Measurements from ENCODE around the gene ZSCAN5B.
"Not testable (repeated sequence)": the region's sequence is repeated elsewhere in the genome, so short reads cannot be mapped to it uniquely, and the experiment has no call there.

ZSCAN5B gene, protein sequence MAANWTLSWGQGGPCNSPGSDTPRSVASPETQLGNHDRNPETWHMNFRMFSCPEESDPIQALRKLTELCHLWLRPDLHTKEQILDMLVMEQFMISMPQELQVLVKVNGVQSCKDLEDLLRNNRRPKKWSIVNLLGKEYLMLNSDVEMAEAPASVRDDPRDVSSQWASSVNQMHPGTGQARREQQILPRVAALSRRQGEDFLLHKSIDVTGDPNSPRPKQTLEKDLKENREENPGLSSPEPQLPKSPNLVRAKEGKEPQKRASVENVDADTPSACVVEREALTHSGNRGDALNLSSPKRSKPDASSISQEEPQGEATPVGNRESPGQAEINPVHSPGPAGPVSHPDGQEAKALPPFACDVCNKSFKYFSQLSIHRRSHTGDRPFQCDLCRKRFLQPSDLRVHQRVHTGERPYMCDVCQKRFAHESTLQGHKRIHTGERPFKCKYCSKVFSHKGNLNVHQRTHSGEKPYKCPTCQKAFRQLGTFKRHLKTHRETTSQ

DNA sequence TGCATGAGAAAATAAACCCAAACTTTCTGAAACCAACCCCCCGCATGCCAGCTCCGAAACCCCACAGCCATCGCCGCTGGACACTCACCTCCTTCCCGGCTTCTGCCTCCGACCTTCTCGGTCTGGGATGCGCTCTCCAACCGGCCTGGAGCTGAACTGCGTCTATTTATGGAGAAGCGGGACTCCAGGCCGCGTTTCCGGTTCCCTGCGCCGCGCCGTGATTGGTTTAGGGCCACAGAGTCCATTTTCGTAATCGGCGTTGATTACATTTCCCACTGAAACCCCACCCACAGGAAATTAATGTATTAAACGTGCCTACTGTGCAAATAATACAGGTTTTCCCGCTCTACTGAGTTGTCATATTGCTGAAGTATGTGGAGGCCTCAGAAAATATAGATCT, at the start of gene ZSCAN5B:
ZSCAN5B (minus strand) TSS at position 138 of the 400 bp plus-strand sequence. CDS start 4,731 bp downstream, outside the sequence.
- H3K27me3 Mint-ChIP-seq (ENCODE audit: low read depth); H3K36me3 Mint-ChIP-seq (ENCODE audit: low read depth); DNase-seq (ENCODE audit: low spot score); H3K4me1 Mint-ChIP-seq (ENCODE audit: low read depth); H3K27ac Mint-ChIP-seq; H3K4me3 Mint-ChIP-seq; H3K9me3 Mint-ChIP-seq: not testable (repeated sequence)

DNA sequence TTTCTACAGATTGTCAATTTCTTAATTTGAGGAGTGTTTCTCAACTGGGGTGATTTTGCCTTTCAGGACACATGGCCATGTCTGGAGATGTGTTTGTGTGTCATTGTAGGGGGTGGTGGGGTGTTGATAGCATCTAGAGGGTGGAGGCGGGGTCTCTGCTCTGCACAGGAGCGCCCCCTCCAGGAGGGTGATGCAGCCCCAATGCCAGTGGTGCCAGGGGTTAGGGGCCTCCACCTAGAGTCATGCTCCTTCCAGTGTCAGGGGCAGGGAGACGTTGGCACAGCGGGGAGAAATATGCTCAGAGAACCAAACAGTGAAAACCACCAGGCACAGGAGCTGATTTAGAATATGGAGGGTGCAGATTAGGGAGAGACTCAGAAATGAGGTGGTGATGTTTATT, 48.2 kb upstream of the ZSCAN5B start:
- H3K27ac Mint-ChIP-seq; DNase-seq (ENCODE audit: low spot score); H3K4me1 Mint-ChIP-seq (ENCODE audit: low read depth); H3K9me3 Mint-ChIP-seq; H3K36me3 Mint-ChIP-seq (ENCODE audit: low read depth); H3K4me3 Mint-ChIP-seq; H3K27me3 Mint-ChIP-seq (ENCODE audit: low read depth): not testable (repeated sequence)

DNA sequence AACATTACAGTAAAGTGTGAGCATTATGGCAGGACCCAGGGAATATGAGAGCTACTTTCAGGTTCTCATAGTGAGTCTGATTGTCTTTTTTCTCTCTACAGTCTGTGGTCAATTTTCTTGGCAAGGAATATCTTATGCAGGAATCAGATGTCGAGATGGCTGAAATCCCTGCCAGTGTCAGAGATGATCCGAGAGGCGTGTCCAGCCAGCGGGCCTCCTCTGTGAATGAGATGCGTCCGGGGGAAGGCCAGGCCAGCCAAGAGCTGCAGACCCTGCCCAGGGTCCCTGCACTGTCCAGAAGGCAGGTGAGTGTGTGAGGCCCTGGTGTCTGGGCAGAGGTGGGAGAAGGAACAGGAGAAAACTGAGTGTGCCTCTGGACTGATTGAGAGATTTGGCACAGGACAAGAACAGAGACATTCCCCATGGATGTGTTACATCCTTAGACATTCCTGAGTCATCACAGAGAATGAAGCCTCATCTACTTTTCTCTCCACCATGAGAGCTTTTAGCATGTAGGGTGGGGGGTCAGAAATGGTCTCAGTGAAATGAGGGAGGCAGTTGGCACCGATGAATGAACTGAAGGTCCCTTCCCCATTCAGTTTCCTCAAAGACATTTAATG, 47.6 kb upstream of the ZSCAN5B start:
- DNase-seq (ENCODE audit: low spot score): no peak
- no peaks in the 10 kb centered on the region for H3K36me3 Mint-ChIP-seq (ENCODE audit: low read depth)
- no peak overlapping the region for H3K4me3 Mint-ChIP-seq
- H3K27me3 Mint-ChIP-seq (ENCODE audit: low read depth): no peaks in the 10 kb centered on the region
- no peaks in the 10 kb centered on the region for H3K9me3 Mint-ChIP-seq
- H3K4me1 Mint-ChIP-seq (ENCODE audit: low read depth): no peaks in the 10 kb centered on the region
- H3K27ac Mint-ChIP-seq: no peak overlapping the region

DNA sequence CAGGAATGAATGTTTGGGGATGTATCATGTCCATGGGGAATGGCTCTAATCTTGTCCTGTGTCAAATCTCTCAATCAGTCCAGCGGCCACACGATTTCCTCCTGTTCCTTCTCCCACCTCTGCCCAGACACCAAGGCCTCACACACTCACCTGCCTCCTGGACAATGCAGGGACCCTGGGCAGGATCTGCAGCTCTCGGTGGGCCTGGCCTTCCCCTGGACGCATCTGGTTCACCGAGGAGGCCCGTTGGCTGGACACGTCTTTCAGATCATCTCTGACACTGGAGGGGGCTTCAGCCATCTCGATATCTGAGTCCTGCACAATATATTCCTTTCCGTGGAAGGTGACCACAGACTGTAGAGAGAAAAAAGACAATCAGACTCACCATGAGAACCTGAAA, 25.9 kb upstream of the ZSCAN5B start:
- H3K4me1 Mint-ChIP-seq (ENCODE audit: low read depth): no peaks in the 10 kb centered on the region
- H3K27me3 Mint-ChIP-seq (ENCODE audit: low read depth): peaks cover 7% of the 10 kb centered on the region
- H3K4me3 Mint-ChIP-seq: no peak overlapping the region
- H3K36me3 Mint-ChIP-seq (ENCODE audit: low read depth): no peaks in the 10 kb centered on the region
- no peak overlapping the region for H3K27ac Mint-ChIP-seq
- DNase-seq (ENCODE audit: low spot score): no peak
- H3K9me3 Mint-ChIP-seq: no peaks in the 10 kb centered on the region

DNA sequence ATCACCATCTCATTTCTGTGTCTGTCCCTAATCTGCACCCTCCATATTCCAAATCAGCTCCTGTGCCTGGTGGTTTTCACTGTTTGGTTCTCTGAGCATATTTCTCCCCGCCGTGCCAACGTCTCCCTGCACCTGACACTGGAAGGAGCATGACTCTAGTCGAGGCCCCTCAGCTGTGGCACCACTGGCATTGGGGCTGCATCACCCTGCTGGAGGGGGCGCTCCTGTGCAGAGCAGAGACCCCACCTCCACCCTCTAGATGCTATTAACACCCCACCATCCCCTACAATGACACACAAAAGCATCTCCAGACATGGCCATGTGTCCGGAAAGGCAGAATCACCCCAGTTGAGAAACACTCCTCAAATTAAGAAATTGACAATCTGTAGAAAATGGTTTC, 25.3 kb upstream of the ZSCAN5B start:
- H3K36me3 Mint-ChIP-seq (ENCODE audit: low read depth): no peaks in the 10 kb centered on the region
- H3K27ac Mint-ChIP-seq: no peak overlapping the region
- no peak for DNase-seq (ENCODE audit: low spot score)
- H3K9me3 Mint-ChIP-seq: no peaks in the 10 kb centered on the region
- H3K4me3 Mint-ChIP-seq: no peak overlapping the region
- peaks cover 9% of the 10 kb centered on the region for H3K27me3 Mint-ChIP-seq (ENCODE audit: low read depth)
- no peaks in the 10 kb centered on the region for H3K4me1 Mint-ChIP-seq (ENCODE audit: low read depth)

DNA sequence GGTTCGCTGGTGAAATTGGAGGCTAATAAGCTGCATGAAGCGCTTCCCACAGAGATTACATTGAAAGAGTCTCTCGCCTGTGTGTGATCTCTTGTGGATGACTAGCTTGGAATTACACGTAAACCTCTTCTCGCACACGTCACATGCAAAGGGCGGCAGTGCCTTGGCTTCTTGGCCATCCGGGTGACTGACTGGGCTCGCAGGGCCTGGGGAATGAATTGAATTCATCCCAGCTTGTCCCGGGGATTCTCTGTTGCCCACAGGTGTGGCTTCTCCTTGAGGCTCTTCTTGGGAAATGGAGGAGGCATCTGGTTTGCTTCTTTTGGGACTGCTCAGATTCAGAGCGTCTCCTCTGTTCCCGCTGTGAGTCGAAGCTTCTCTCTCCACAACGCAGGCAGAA, 24.3 kb upstream of the ZSCAN5B start:
- Mint-ChIP-seq H3K9me3 (no peaks in the 10 kb centered on the region), H3K36me3 (ENCODE audit: low read depth) (no peaks in the 10 kb centered on the region), H3K27ac (no peak overlapping the region)

DNA sequence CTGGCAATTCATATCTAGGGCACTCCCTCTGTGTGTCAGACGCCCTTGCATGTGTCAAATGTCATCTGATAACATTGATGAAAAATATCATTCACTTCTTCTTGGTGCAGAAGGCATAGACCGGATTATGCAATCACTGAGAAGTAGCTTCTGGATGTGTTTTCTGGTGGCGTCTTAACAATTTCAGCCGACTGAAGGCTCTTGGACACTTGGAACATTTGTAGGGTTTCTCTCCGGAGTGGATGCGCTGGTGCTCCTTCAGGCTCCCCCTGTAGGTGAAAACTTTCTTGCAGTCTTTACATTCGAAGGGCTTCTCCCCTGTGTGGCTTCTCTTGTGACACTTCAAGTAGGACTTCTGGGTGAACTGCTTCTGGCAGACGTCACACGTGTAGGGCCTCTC, 23.9 kb upstream of the ZSCAN5B start:
- H3K27ac Mint-ChIP-seq; H3K36me3 Mint-ChIP-seq (ENCODE audit: low read depth); H3K9me3 Mint-ChIP-seq: not testable (repeated sequence)

More for the DNA sequence above, 24.3 kb upstream of the ZSCAN5B start:
- Mint-ChIP-seq H3K4me3 (no peak overlapping the region), H3K27me3 (ENCODE audit: low read depth) (peaks cover 10% of the 10 kb centered on the region), H3K4me1 (ENCODE audit: low read depth) (no peaks in the 10 kb centered on the region)
- DNase-seq (ENCODE audit: low spot score): no peak

DNA sequence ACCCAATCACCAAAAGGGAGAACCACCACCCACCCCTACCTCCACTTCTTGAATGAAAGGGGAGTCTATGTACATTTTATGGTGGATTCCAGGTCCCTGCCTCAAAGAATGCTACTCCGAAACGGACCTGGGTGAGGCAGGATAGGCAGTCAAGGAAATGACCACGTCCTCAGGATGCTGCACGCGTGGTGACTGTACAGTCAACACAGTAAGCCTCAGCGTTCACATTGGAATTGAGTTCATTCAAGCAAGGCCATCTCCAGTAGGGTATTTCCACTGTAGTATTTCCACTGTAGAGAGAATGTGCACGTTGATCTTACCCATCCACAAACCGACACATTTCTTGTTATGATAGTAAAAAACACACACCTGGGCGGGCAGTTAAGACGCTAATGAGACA, 21.4 kb upstream of the ZSCAN5B start:
- H3K27me3 Mint-ChIP-seq (ENCODE audit: low read depth): peaks cover 10% of the 10 kb centered on the region

More for the DNA sequence above, 23.9 kb upstream of the ZSCAN5B start:
- peaks cover 10% of the 10 kb centered on the region for H3K27me3 Mint-ChIP-seq (ENCODE audit: low read depth)
- DNase-seq (ENCODE audit: low spot score); H3K4me1 Mint-ChIP-seq (ENCODE audit: low read depth); H3K4me3 Mint-ChIP-seq: not testable (repeated sequence)

DNA sequence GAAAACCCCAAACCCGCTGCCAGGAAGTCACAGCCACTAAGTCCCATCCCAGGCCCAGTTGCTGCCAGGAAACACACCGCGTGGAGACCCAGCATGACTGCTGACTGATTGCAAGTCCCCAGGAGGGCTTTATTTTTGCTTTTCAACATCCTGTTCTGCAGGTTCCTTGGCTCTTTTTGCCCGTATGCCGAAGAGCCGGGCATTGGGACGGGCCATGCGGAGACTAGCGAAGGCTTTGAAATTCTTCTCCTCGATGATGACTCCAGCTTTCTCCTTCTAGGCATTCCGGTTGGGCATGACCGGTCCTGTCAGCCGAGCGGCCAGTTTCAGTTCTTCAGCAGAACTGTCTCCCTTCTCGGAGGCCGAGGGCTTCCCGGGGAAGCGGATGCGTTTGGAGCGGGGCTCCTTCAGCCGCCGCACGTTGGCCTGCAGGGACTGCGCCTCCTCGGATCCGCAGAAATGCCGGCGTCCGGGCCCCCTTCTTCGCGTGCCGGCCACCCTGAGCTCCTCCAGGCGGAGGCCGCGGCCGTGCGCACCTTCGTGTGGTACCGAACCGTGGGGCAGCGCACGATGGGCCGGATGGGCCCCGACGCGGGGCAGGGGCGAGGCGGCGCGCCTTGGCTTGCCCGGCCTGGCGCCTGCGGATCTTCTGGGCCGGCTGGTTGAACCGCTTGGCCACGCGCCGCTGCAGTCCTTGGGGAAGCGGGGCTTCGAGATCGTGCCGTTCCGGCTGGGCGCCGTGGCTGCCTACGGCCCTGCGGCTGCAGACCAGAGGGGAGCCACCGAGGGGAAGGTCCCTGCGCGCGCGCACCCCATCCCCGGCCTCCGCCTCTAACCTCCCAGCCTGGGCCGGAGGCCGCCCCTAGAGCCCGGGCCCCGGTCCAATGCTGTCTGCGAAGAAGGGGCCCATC, 19.7 kb upstream of the ZSCAN5B start:
- Mint-ChIP-seq H3K27me3 (ENCODE audit: low read depth) (peaks cover 10% of the 10 kb centered on the region), H3K4me3 (no peak overlapping the region), H3K9me3 (no peaks in the 10 kb centered on the region), H3K27ac (no peak overlapping the region), H3K4me1 (ENCODE audit: low read depth) (no peaks in the 10 kb centered on the region), H3K36me3 (ENCODE audit: low read depth) (no peaks in the 10 kb centered on the region)
- no peak for DNase-seq (ENCODE audit: low spot score)

More for the DNA sequence above, 21.4 kb upstream of the ZSCAN5B start:
- no peak for DNase-seq (ENCODE audit: low spot score)
- Mint-ChIP-seq H3K27ac (no peak overlapping the region), H3K36me3 (ENCODE audit: low read depth) (no peaks in the 10 kb centered on the region), H3K4me1 (ENCODE audit: low read depth) (no peaks in the 10 kb centered on the region), H3K4me3 (no peak overlapping the region), H3K9me3 (no peaks in the 10 kb centered on the region)

DNA sequence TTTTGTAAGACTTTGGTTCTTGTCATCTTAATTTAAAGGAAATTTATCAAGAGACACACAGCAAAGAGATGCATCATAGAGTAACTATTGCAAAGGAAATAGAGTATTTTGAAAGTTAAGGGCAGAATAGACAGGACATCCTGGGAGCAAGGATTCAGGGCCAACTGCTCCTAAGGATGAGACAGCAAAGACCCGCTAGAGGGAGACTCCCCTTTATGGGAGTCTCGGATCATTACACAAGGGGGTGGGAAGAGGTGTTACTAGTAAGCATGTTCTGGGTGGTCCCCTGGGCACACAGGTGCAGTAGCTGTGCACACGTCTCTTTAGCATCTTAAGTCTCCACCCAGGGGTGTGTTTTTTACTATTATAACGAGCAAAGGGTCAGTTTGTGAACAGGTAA, 14.1 kb upstream of the ZSCAN5B start:
- H3K4me1 Mint-ChIP-seq (ENCODE audit: low read depth): no peaks in the 10 kb centered on the region
- no peak for DNase-seq (ENCODE audit: low spot score)
- H3K9me3 Mint-ChIP-seq: no peaks in the 10 kb centered on the region
- H3K27ac Mint-ChIP-seq: no peak overlapping the region
- H3K27me3 Mint-ChIP-seq (ENCODE audit: low read depth): no peaks in the 10 kb centered on the region
- no peak overlapping the region for H3K4me3 Mint-ChIP-seq
- no peaks in the 10 kb centered on the region for H3K36me3 Mint-ChIP-seq (ENCODE audit: low read depth)

DNA sequence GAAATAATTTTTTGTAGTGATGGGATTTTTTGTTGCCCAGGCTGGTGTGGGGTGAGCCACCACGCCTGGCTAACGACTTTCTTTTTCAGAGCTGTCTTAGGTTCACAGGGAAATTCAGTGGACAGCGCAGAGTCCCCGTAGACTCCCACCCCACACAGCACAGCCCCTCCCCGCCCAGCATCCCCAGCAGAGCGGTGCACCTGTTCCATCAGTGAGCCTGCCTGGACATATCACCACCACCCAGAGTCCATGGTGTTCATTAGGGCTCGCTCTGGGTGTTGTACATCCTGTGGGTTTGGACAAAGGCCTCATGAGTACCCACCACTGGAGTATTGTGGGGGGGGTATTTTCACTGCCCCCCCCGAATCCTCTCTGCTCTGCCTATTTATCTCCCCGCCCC, 12.5 kb upstream of the ZSCAN5B start:
- H3K27me3 Mint-ChIP-seq (ENCODE audit: low read depth); DNase-seq (ENCODE audit: low spot score); H3K36me3 Mint-ChIP-seq (ENCODE audit: low read depth); H3K4me1 Mint-ChIP-seq (ENCODE audit: low read depth); H3K9me3 Mint-ChIP-seq; H3K27ac Mint-ChIP-seq; H3K4me3 Mint-ChIP-seq: not testable (repeated sequence)

DNA sequence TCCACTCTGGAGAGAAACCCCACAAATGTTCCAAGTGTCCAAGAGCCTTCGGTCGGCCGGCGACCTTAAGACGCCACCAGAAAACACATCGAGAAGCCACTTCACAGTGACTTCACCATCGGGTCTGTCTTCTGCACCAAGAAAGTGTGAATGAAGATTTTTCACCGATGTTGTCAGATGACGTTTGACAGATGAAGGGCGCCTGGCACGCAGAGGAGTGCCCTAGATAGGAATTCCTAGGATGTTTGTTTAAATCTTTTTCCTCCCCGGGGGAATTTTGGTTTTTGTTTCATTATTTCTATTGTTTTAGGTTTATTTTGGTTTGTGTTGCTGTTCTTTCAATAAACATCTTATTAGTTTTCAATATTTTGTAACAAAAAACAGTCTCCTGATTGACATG, 11.5 kb upstream of the ZSCAN5B start:
- Mint-ChIP-seq H3K4me1 (ENCODE audit: low read depth) (no peaks in the 10 kb centered on the region), H3K27me3 (ENCODE audit: low read depth) (no peaks in the 10 kb centered on the region), H3K4me3 (no peak overlapping the region), H3K36me3 (ENCODE audit: low read depth) (no peaks in the 10 kb centered on the region), H3K9me3 (no peaks in the 10 kb centered on the region), H3K27ac (no peak overlapping the region)
- DNase-seq (ENCODE audit: low spot score): no peak

DNA sequence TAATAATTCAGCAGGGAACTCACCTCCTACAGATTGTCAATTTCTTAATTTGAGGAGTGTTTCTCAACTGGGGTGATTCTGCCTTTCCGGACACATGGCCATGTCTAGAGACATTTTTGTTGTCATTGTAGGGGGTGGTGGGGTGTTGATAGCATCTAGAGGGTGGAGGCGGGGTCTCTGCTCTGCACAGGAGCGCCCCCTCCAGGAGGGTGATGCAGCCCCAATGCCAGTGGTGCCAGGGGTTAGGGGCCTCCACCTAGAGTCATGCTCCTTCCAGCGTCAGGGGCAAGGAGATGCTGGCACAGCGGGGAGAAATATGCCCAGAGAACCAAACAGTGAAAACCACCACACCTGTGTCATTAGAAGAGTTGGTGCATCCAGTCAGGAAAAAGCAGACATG, 10.0 kb upstream of the ZSCAN5B start:
- not testable (repeated sequence) for DNase-seq (ENCODE audit: low spot score); H3K27ac Mint-ChIP-seq; H3K9me3 Mint-ChIP-seq; H3K4me1 Mint-ChIP-seq (ENCODE audit: low read depth); H3K4me3 Mint-ChIP-seq; H3K36me3 Mint-ChIP-seq (ENCODE audit: low read depth); H3K27me3 Mint-ChIP-seq (ENCODE audit: low read depth)

DNA sequence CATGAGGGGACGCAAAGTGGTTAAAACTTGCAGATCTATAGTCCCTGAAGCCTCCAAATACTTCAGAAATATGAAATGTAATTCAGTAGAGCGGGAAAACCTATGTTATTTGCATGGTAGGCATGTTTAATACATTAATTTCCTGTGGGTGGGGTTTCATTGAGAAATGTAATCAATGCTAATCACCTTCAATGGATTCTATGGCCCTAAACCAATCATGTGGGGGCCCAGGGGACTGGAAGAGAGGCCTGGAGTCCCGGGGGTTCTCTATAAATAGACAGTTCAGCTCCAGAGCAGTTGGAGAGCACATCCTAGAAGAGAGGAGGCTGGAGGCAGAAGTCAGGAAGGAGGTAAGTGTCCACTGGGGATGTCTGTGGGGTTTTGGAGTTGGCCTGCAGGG, 4.4 kb upstream of the ZSCAN5B start, which contains the start of gene ZSCAN5C:
ZSCAN5C (plus strand) TSS at position 301 of the 400 bp plus-strand sequence. CDS start 3,641 bp downstream, outside the sequence.
- H3K4me3 Mint-ChIP-seq: no peak within 1 kb of the TSS
- H3K27ac Mint-ChIP-seq: no peak within 1 kb of the TSS
- H3K27me3 Mint-ChIP-seq (ENCODE audit: low read depth): no peaks in the 10 kb centered on the region

More for the DNA sequence above, 4.4 kb upstream of the ZSCAN5B start, which contains the start of gene ZSCAN5C:
- no peak for DNase-seq (ENCODE audit: low spot score)
- Mint-ChIP-seq H3K9me3 (no peaks in the 10 kb centered on the region), H3K36me3 (ENCODE audit: low read depth) (no peaks in the 10 kb centered on the region), H3K4me1 (ENCODE audit: low read depth) (no peaks in the 10 kb centered on the region)
